Caki2 (cell line): Measurements from ENCODE around the gene GRAMD2A. TPM values are rescaled to one million over a fixed set of nuclear protein-coding genes. Genes with fewer than 3 reads are reported as not detected.

ENCODE experiments used
- DNase-seq: peaks from one replicate; pipeline ENCODE4 v3.0.0-alpha.2; 2015; ENCODE audit warnings: low read depth
- in situ Hi-C: cut with HindIII; loops from 2 replicates; pipeline ENCODE4 v1.10.0; 2016; ENCODE audit warnings: low sequenced_read_pairs, low pct_unique_long_range_greater_than_20kb, mixed read lengths
- total RNA-seq: library from RNA; depleted of rRNA; stranded (reverse); fragments of >200 nt; shearing (Covaris generic); gene quantifications from 2 replicates; pipeline ENCODE4 v1.2.3, GENCODE V29; 2014; ENCODE audit warnings: low replicate concordance

The GRAMD2A gene
- total RNA-seq, 1 experiment from 2014 or later, result 0.47 TPM

DNA sequence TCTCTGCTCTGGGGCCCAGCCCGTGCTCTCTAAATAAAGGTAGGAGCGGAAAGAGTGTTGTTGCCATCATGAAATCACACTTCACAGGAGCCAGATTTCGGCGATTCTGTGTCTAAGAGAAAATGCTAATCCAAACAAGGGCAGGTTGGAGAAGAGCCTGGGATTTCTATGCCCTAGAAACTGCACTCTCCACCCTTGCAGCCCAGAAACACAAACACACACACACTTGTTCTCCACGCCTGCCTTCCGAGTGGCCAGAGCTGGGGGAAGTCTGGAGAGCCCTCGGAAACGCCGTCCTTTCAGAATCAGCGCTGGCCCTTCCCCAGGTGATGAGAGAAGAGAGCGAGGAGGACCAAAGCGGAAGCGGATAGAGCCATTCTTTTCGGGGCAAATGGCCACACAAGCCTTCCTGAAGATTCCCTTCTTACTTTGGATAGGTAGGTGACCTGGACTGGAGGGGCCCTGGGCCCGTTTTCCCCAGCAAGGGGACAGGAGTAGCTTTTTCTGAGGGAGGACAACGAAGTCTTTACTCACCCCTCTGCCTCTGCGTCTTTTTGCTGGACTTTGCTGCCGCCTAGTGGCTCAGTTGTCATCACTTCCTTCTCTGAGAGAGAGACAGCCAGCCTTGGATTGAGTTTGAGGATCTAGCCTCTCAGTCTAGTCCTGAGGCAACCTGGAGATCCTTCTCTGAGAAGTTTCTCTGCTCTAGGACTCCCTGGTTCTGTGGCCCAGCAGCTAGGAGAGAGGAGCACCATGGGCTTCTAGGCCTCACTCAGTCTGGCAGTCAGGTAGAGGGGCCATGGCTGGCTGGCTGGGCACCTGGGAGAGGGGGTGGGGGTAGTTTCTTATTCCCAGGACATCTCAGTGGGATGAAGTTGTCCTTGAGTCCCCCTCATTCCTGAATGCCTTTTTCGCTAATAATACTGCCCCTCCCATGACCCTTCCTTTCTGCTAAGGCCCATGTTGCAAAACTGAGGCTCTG lies 41.7 kb downstream of the GRAMD2A start:
- peak; percentile 82 for DNase-seq
- in situ Hi-C loops, result no loop called here

DNA sequence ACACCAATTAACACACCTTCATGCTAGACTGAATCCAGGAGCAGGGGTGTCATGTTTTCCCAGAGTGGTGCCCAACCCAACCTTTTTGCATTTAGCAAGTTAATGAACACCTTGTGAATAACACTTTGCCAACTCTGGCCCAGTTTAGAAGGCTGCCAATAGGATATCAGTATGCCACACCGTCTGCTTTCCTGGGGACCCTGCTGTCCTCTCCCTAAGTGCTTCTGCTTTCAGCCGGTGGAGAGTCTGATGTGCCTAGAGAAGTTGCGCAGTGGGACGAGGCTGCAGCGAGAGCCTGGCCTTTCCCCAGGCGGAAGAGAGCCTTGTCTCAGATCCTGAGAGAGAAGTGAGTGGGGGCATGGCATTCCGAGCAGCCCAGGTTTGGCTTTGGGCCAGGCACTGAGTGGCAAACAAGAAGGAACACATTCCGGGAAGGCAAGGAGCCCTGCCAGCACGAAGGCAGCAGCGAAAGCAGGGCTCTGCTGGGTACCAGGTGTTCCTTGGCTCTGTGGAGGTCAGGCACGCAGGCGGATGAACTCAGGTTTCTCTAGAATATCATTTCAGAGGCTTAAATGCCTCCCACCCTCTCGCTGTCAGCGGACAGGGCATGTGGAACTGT lies 42.5 kb downstream of the GRAMD2A start:
- in situ Hi-C loops, result no loop called here
- peak; percentile 89 for DNase-seq

DNA sequence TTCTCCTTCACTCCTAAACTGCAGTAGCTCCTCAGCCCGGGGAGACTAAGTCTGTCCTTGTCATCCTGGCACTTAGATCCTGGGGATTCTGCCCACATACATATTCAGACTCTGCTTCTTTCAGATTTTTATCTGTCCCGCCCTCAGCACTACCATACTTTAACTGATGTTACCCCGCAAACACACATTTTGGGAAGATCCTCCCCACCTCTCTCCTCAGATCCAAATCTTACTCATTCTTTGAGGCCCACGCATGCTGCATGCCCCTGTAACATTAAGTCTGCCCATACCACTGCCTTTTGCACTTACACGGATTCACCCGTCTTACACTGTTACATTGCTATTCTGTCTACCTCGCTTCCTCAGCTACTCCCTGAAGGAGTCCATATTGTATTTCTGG lies 43.3 kb downstream of the GRAMD2A start:
- no peak for DNase-seq
- in situ Hi-C loops, result no loop called here

- DNase-seq, result peak; percentile 15
- in situ Hi-C loops, result no loop called here
Measured at GRCh38 chr15:72153269-72154000, 44.2 kb downstream of the GRAMD2A start.

GRCh38 chr15:72147418-72147817 lies 50.2 kb downstream of the GRAMD2A start:
- in situ Hi-C loops, result no loop called here
- DNase-seq, result no peak

DNA sequence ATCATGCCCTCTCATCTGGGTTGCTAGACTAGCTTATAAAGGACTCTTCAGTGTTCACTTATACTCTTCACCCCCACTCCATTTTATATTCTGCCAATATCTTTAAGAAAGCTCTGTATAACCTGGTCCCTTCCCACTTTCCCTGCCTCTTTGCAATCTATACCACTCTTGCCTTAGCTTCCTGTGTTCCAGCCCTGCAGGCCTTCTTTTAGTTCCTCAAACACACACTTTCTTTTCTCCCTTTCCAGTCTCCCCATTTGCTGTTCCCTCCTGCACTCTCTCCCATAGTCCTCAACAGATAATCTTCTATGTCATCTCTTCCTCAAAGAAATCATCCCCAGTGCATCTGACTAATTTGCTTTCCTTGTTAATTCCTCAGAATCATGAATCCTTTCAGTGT lies 50.7 kb downstream of the GRAMD2A start:
- no peak for DNase-seq
- in situ Hi-C loops, result no loop called here

GRCh38 chr15:72146221-72146620 lies 51.4 kb downstream of the GRAMD2A start:
- DNase-seq, result no peak
- in situ Hi-C loops, result no loop called here

- in situ Hi-C loops, result no loop called here
Measured at GRCh38 chr15:72141171-72142084, 56.2 kb downstream of the GRAMD2A start.

GRCh38 chr15:72140088-72140487 lies 57.5 kb downstream of the GRAMD2A start:
- in situ Hi-C loops, result no loop called here
- DNase-seq, result no peak

More at GRCh38 chr15:72141171-72142084, 56.2 kb downstream of the GRAMD2A start:
- DNase-seq, result peak; percentile 35

DNA sequence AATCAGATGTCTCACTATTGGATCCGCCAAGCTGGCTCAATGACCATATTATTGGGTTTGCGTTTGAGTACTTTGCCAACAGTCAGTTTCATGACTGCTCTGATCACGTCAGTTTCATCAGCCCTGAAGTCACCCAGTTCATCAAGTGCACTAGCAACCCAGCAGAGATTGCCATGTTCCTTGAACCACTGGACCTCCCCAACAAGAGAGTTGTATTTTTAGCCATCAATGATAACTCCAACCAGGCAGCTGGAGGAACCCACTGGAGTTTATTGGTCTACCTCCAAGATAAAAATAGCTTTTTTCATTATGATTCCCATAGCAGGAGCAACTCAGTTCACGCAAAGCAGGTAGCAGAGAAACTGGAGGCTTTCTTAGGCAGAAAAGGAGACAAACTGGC lies 57.9 kb downstream of the GRAMD2A start:
- no peak for DNase-seq
- in situ Hi-C loops, result no loop called here

GRCh38 chr15:72136170-72137051 lies 61.2 kb downstream of the GRAMD2A start:
- in situ Hi-C loops, result no loop called here
- peak; percentile 49 for DNase-seq

GRCh38 chr15:72135719-72136118 lies 61.9 kb downstream of the GRAMD2A start:
- DNase-seq, result peak; percentile 14
- in situ Hi-C loops, result no loop called here

- DNase-seq, result no peak
- in situ Hi-C loops, result no loop called here
Measured at GRCh38 chr15:72133211-72133610, 64.4 kb downstream of the GRAMD2A start.

DNA sequence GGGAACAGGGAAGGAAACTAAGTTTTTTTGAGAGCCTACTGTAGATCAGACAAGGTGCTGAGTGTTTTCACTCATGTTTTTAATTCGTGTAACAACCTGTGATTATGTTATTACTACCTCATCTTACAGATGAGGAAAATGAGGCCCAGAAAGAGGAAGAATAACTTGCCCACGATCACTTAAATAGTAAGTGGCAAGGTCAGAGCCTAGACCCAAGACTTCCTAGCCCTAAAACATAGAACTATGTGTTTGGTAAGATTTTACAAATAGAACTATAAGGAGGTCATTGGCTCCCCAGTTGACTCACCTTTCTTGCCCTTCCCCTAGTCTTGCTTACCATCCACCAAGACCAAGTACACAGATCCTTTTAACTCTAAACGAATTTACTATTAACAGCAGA lies 65.7 kb downstream of the GRAMD2A start:
- DNase-seq, result no peak
- in situ Hi-C loops, result no loop called here

DNA sequence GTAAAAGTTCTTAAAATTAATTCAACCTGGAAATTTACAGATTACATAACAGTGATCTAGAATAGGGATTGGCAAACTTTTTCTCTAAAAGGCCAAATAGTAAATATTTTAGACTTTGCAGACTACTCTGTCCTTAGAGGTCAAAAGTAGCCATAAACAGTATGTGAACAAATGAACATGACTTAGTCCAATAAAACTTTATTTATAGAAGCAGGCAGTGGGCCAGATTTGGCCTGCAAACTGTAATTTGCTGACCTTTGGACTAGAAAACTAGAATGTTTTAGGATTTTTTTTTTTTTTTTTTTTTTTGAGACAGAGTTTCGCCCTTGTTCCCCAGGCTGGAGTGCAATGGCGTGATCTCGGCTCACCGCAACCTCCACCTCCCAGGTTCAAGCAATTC lies 67.3 kb downstream of the GRAMD2A start:
- in situ Hi-C loops, result no loop called here

GRCh38 chr15:72128359-72128758 lies 69.2 kb downstream of the GRAMD2A start:
- in situ Hi-C loops, result no loop called here
- DNase-seq, result no peak

More for the DNA sequence above, 67.3 kb downstream of the GRAMD2A start:
- DNase-seq, result no peak

DNA sequence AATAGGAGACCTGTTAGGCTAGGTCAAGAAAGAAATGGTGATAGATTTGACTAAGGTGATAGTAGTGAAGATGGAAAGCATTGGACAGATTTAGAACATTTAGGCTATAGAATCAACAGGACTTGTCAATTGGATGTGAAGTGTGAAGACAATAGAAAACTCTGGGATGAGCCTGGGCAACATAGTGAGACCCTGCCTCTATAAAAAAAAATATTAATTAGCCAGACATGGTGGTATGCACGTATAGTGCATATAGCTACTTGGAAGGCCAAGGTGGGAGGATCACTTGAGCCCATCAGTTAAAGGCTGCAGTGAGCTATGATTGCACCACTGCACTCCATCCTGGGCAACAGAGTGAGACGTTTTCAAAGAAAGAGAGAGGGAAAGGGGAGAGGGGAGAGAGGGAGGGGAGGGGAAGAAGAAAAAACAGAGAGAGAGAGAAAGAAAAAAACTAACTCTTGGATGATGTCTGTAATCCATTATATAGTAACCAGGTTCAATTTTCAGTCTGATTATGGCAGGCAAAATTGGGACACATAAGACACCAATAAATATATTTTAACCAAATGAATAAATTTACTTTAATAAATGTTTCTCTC lies 69.8 kb downstream of the GRAMD2A start:
- DNase-seq, result no peak
- in situ Hi-C loops, result no loop called here
